Neural crest cell (in vitro differentiated cells): ENCODE data around the gene TPH2. TPM values are rescaled to one million over a fixed set of nuclear protein-coding genes. Genes with fewer than 3 reads are reported as not detected.

Experiments used
- DNase-seq: peaks from one replicate; pipeline ENCODE4 v3.0.0; 2021; ENCODE audit warnings: low read depth, mixed read lengths, low spot score
- H3K27ac Mint-ChIP-seq: one replicate; pipeline ENCODE4 v1.8.0; 2021; ENCODE audit warnings: mild to moderate bottlenecking, mixed read lengths; ENCODE audit not compliant: unreplicated experiment
- H3K27me3 Mint-ChIP-seq: 2 replicates; pipeline ENCODE4 v1.8.0; 2021; ENCODE audit warnings: low read depth, mild to moderate bottlenecking, mixed read lengths
- H3K36me3 Mint-ChIP-seq: 2 replicates; pipeline ENCODE4 v1.8.0; 2021; ENCODE audit warnings: low read depth, mild to moderate bottlenecking, mixed read lengths
- H3K4me1 Mint-ChIP-seq: 2 replicates; pipeline ENCODE4 v1.8.0; 2021; ENCODE audit warnings: mixed read lengths
- H3K4me3 Mint-ChIP-seq: one replicate; pipeline ENCODE4 v1.8.0; 2021; ENCODE audit warnings: mild to moderate bottlenecking, mixed read lengths
- H3K9me3 Mint-ChIP-seq: 2 replicates; pipeline ENCODE4 v1.8.0; 2021; ENCODE audit warnings: mixed read lengths
- CTCF ChIP-seq: fragments of 200-600 bp; sonication (generic); conservative IDR thresholded peaks from 2 replicates; pipeline ENCODE4 v1.5.0; 2021; ENCODE audit warnings: antibody characterized with exemption, mild to moderate bottlenecking
- total RNA-seq: library from RNA; stranded (reverse); gene quantifications from 2 replicates; pipeline ENCODE4 v1.2.1, GENCODE V29; 2021

Gene TPH2
- total RNA-seq, 1 donor from 2014 or later, result 0.09 TPM

- H3K27me3 Mint-ChIP-seq, result no peaks in the 10 kb centered on the region
- H3K4me3 Mint-ChIP-seq, result no peak overlapping the region
- no peaks in the 10 kb centered on the region for H3K4me1 Mint-ChIP-seq
- H3K36me3 Mint-ChIP-seq, result no peaks in the 10 kb centered on the region
- H3K27ac Mint-ChIP-seq, result no peak overlapping the region
- no peak for TF ChIP-seq CTCF
- no peak for DNase-seq
- no peaks in the 10 kb centered on the region for H3K9me3 Mint-ChIP-seq
Measured at GRCh38 chr12:72012874-72013273, 74.2 kb downstream of the TPH2 start.

DNA sequence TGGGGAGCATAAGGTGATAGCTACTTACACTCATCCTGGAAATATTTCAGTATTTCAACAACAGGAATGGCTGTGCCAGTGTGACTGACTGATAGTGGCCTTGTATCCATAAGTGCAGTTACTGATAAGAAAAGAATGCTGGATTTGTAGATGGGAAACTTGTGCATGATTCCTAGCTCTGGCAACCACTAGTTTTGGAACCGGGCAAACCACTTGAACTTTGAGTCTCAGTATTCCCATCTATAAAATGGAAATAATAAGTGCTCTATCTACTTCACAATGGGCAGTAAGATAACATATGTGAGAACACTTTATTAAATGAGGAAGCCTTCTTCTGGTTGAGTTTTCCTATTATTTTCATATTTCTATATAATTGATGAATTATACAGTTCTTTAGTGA, 77.2 kb downstream of the TPH2 start:
- no peaks in the 10 kb centered on the region for H3K36me3 Mint-ChIP-seq
- H3K4me3 Mint-ChIP-seq, result no peak overlapping the region
- no peaks in the 10 kb centered on the region for H3K4me1 Mint-ChIP-seq
- H3K27me3 Mint-ChIP-seq, result no peaks in the 10 kb centered on the region
- no peak for DNase-seq
- no peak for TF ChIP-seq CTCF
- no peaks in the 10 kb centered on the region for H3K9me3 Mint-ChIP-seq
- no peak overlapping the region for H3K27ac Mint-ChIP-seq

DNA sequence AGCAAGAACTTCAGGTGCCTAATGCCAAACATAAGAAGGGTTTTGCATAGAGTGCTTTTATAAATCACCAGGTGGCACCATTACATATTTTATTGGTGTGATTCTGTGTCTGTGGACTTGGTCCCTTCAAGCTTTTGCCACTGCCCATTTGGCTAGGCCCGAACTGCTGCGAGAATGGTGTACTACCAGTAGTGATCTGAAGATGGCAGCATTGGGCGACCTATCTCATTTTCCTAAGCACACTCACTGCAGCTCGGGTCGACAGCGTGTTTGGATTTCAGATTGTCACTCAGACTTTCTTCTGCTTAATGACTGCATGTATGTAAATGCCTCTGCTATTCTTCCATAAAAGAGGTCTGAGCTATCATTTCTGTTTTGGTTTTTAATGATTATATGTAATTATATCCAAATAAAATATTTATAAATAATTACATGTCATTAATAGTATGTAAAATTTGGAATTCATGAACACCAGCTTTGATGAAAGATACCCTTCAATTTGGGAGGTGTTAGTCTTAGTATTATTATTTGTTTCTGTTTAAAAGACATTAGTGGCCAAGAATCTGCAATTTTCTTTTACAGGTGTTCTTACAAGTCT, 78.5 kb downstream of the TPH2 start:
- Mint-ChIP-seq H3K27me3 (no peaks in the 10 kb centered on the region), H3K4me1 (no peaks in the 10 kb centered on the region), H3K27ac (no peak overlapping the region), H3K9me3 (no peaks in the 10 kb centered on the region), H3K36me3 (no peaks in the 10 kb centered on the region), H3K4me3 (no peak overlapping the region)
- peak; percentile 77 for DNase-seq
- peak; percentile 81 for TF ChIP-seq CTCF

- Mint-ChIP-seq H3K9me3 (no peaks in the 10 kb centered on the region), H3K4me3 (no peak overlapping the region), H3K4me1 (no peaks in the 10 kb centered on the region), H3K36me3 (no peaks in the 10 kb centered on the region), H3K27me3 (no peaks in the 10 kb centered on the region), H3K27ac (no peak overlapping the region)
- TF ChIP-seq CTCF, result no peak
- DNase-seq, result no peak
Measured at GRCh38 chr12:72018036-72018435, 79.4 kb downstream of the TPH2 start.

- Mint-ChIP-seq H3K36me3 (no peaks in the 10 kb centered on the region), H3K4me1 (peaks cover 7% of the 10 kb centered on the region), H3K27me3 (no peaks in the 10 kb centered on the region), H3K9me3 (no peaks in the 10 kb centered on the region), H3K4me3 (no peak overlapping the region), H3K27ac (peak overlapping the region; percentile 29)
- no peak for TF ChIP-seq CTCF
- DNase-seq, result no peak
Measured at GRCh38 chr12:72024613-72025012, 86.0 kb downstream of the TPH2 start.
